ENCODE results near the gene A4GALT.

Gene A4GALT

GRCh38 chr22:42648017-42648367, 72.7 kb downstream of the A4GALT start:
- TF ChIP-seq CTCF (IDR thresholded peaks at IDR 0.05; ENCODE audit: control insufficient read depth, extremely low read depth, insufficient read depth): no peak
- H3K4me3 ChIP-seq (ENCODE audit: low read depth, low read length): peak overlapping the region; percentile 90
- DNase-seq (ENCODE audit: low read depth): no peak

- H3K4me3 ChIP-seq (ENCODE audit: low read depth, low read length): peak overlapping the region; percentile 36
- no peak for TF ChIP-seq CTCF (IDR thresholded peaks at IDR 0.05; ENCODE audit: control insufficient read depth, extremely low read depth, insufficient read depth)
- peak; percentile 15 for DNase-seq (ENCODE audit: low read depth)
Measured at GRCh38 chr22:42646569-42647525, 73.8 kb downstream of the A4GALT start.

GRCh38 chr22:42645938-42646568, 74.6 kb downstream of the A4GALT start:
- no peak for TF ChIP-seq CTCF (IDR thresholded peaks at IDR 0.05; ENCODE audit: control insufficient read depth, extremely low read depth, insufficient read depth)
- peak overlapping the region; percentile 36 for H3K4me3 ChIP-seq (ENCODE audit: low read depth, low read length)
- no peak for DNase-seq (ENCODE audit: low read depth)

GRCh38 chr22:42645341-42645937, 75.2 kb downstream of the A4GALT start:
- no peak for DNase-seq (ENCODE audit: low read depth)
- TF ChIP-seq CTCF (IDR thresholded peaks at IDR 0.05; ENCODE audit: control insufficient read depth, extremely low read depth, insufficient read depth): no peak
- H3K4me3 ChIP-seq (ENCODE audit: low read depth, low read length): no peak overlapping the region

GRCh38 chr22:42644422-42645340, 76.0 kb downstream of the A4GALT start:
- no peak for DNase-seq (ENCODE audit: low read depth)
- H3K4me3 ChIP-seq (ENCODE audit: low read depth, low read length): no peak overlapping the region
- no peak for TF ChIP-seq CTCF (IDR thresholded peaks at IDR 0.05; ENCODE audit: control insufficient read depth, extremely low read depth, insufficient read depth)
